K562 (cell line): ENCODE results near the gene HNRNPH3. TPM values are rescaled to one million over a fixed set of nuclear protein-coding genes. Genes with fewer than 3 reads are reported as not detected.
A peak's percentile ranks its signal among the peaks of the same experiment; 100 is the strongest.

Experiments
- ERF ChIP-seq: fragments of 450-650 bp; formaldehyde crosslinking; IDR thresholded peaks from 2 replicates; pipeline ENCODE4 v1.4.0; 2020; ENCODE audit warnings: mild to moderate bottlenecking, mixed read lengths
- ESRRB ChIP-seq: fragments of 250-450 bp; sonication (Bioruptor Pico); IDR thresholded peaks from 2 replicates; pipeline ENCODE4 v1.5.0; 2020; ENCODE audit warnings: mild to moderate bottlenecking, moderate library complexity, borderline replicate concordance
- FOXM1 ChIP-seq, 2 experiments: fragments of 450-650 bp in 1 of 2; sonication (generic) in 1 of 2; formaldehyde crosslinking in 1 of 2; IDR thresholded peaks; 2 replicates each; pipeline versions ENCODE4 v1.6.1 to v1.9.0; 2017 to 2022; ENCODE audit warnings: low read depth in 2 of 2, mild to moderate bottlenecking in 2 of 2, missing genetic modification reagents in 1 of 2, moderate library complexity in 1 of 2
- FUS ChIP-seq: fragments of 200-400 bp; formaldehyde crosslinking; optimal IDR thresholded peaks from 2 replicates; pipeline ENCODE3; 2017; ENCODE audit warnings: low read depth, low read length
- GATAD2B ChIP-seq: fragments of 450-650 bp; IDR thresholded peaks from 2 replicates; pipeline ENCODE4 v1.6.1; 2017; ENCODE audit warnings: mild to moderate bottlenecking, borderline replicate concordance
- HCFC1 ChIP-seq: IDR thresholded peaks from 2 replicates; pipeline ENCODE4 v1.6.1; 2012; ENCODE audit warnings: low read depth, low read length, improper control_type of control experiment
- JUN ChIP-seq, 2 experiments: sonication (generic) in 1 of 2; formaldehyde crosslinking in 1 of 2; IDR thresholded peaks; 2 replicates each; pipeline versions ENCODE4 v1.6.1 to v1.8.0; 2012 to 2022; ENCODE audit warnings: borderline replicate concordance in 2 of 2, mild to moderate bottlenecking in 2 of 2, improper control_type of control experiment in 1 of 2, low read depth in 1 of 2, low read length in 1 of 2, missing genetic modification reagents in 1 of 2
- KAT8 ChIP-seq: fragments of 450-650 bp; IDR thresholded peaks from 2 replicates; pipeline ENCODE4 v1.6.1; 2016; ENCODE audit warnings: low read depth, mild to moderate bottlenecking
- PHF21A ChIP-seq: fragments of 450-650 bp; IDR thresholded peaks from 2 replicates; pipeline ENCODE4 v1.6.1; 2017; ENCODE audit warnings: low read depth, borderline replicate concordance
- PHTF2 ChIP-seq: fragments of 250-450 bp; sonication (Bioruptor Pico); IDR thresholded peaks from 2 replicates; pipeline ENCODE4 v1.5.0; 2021; ENCODE audit warnings: mild to moderate bottlenecking
- SIN3A ChIP-seq, 2 experiments: fragments of 150-350 bp in 1 of 2; IDR thresholded peaks; 2 replicates each; pipeline ENCODE4 v1.6.1; 2011 to 2016; ENCODE audit warnings: borderline replicate concordance in 2 of 2, low read depth in 2 of 2, low read length in 2 of 2, mild to moderate bottlenecking in 2 of 2, moderate library complexity in 2 of 2; ENCODE audit not compliant: control insufficient read depth in 1 of 2
- TBL1XR1 ChIP-seq, 2 experiments: IDR thresholded peaks; 2 replicates each; pipeline ENCODE4 v1.6.1; 2012; ENCODE audit warnings: improper control_type of control experiment in 2 of 2, low read length in 2 of 2, mild to moderate bottlenecking in 1 of 2
- ZC3H11A ChIP-seq: IDR thresholded peaks from 2 replicates; pipeline ENCODE4 v1.6.1; 2012; ENCODE audit warnings: low read depth, low read length, improper control_type of control experiment
- ZNF282 ChIP-seq: sonication (generic); formaldehyde crosslinking; IDR thresholded peaks from 2 replicates; pipeline ENCODE4 v1.8.1; 2023; ENCODE audit warnings: missing genetic modification reagents
- ZNF3 ChIP-seq: fragments of 250-450 bp; sonication (Bioruptor Pico); IDR thresholded peaks from 2 replicates; pipeline ENCODE4 v1.5.0; 2021; ENCODE audit warnings: mild to moderate bottlenecking, moderate library complexity
- ZNF512 ChIP-seq: IDR thresholded peaks from 2 replicates; pipeline ENCODE4 v1.6.1; 2016; ENCODE audit warnings: missing genetic modification characterization, missing compliant biosample characterization
- ZNF766 ChIP-seq: fragments of 200-800 bp; sonication (Bioruptor generic); conservative IDR thresholded peaks from 2 replicates; pipeline ENCODE4 v1.6.1; 2016; ENCODE audit warnings: missing genetic modification characterization, missing compliant biosample characterization
- polyA plus RNA-seq, 8 experiments: library from polyadenylated mRNA; depleted of rRNA in 4 of 8; stranded (reverse) in 5 of 8; unstranded in 3 of 8; fragments of >200 nt; fragmentation: Nextera tagmentation in 2 of 8; fragmentation: Illumina TruSeq in 1 of 8; extraction: Ambion mirVana in 2 of 8; extraction: Trizol in 1 of 8; gene quantifications; 2 replicates each; pipeline versions ENCODE4 v1.2.1 to v1.2.3, GENCODE V29; 2011 to 2014; ENCODE audit warnings: inconsistent platforms in 1 of 8, missing spikeins in 1 of 8
- total RNA-seq, 7 experiments: library from RNA; depleted of rRNA in 6 of 7; stranded (reverse); fragments of >200 nt in 6 of 7; fragmentation: Illumina TruSeq in 2 of 7; extraction: Trizol in 2 of 7; gene quantifications; 2 replicates each; pipeline versions ENCODE4 v1.2.1 to v1.2.3, GENCODE V29; 2011 to 2021; ENCODE audit warnings: low replicate concordance in 1 of 7
- TF ChIP-seq, protein P1 (sequence below): fragments of 450-650 bp; formaldehyde crosslinking; IDR thresholded peaks from 2 replicates; pipeline ENCODE4 v1.4.0; 2022; ENCODE audit warnings: missing genetic modification characterization
- TF ChIP-seq, protein P2 (sequence below): fragments of 250-450 bp; sonication (Bioruptor Pico); IDR thresholded peaks from 2 replicates; pipeline ENCODE4 v1.5.0; 2020; ENCODE audit warnings: mild to moderate bottlenecking

Gene HNRNPH3
- total and polyA plus RNA-seq, 9 of the 15 experiments (the other 6 are each of a cell fraction or from before 2014, with no cell fraction given), result 52.8 to 562 (median 152) TPM

GRCh38 chr10:68332259-68333057 is 594 bp downstream of the HNRNPH3 start, which contains the start of gene PBLD (continued):
- no peak; the same call in 1 of the 2 replicates for TF ChIP-seq ERF (CRISPR knock-in tag)
- TF ChIP-seq, protein P1, sequence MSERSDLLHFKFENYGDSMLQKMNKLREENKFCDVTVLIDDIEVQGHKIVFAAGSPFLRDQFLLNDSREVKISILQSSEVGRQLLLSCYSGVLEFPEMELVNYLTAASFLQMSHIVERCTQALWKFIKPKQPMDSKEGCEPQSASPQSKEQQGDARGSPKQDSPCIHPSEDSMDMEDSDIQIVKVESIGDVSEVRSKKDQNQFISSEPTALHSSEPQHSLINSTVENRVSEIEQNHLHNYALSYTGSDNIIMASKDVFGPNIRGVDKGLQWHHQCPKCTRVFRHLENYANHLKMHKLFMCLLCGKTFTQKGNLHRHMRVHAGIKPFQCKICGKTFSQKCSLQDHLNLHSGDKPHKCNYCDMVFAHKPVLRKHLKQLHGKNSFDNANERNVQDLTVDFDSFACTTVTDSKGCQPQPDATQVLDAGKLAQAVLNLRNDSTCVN, result peak; percentile 92
- no peak for TF ChIP-seq ZC3H11A
- TF ChIP-seq ZNF3 (CRISPR knock-in tag), result no peak
- no peak; the same call in 1 of the 2 replicates for TF ChIP-seq JUN (IDR thresholded peaks at IDR 0.05; ENCODE audit: borderline replicate concordance, low read depth, low read length)
- peak; percentile 84; the same call in 1 of the 2 replicates for TF ChIP-seq JUN (CRISPR knock-in tag; IDR thresholded peaks at IDR 0.05; ENCODE audit: borderline replicate concordance)
- TF ChIP-seq FUS, result no peak
- TF ChIP-seq FOXM1 (IDR thresholded peaks at IDR 0.05; ENCODE audit: low read depth), result no peak; the same call in 1 of the 2 replicates
- TF ChIP-seq FOXM1 (CRISPR knock-in tag; IDR thresholded peaks at IDR 0.05; ENCODE audit: low read depth), result no peak
- TF ChIP-seq ZNF512 (tag), result no peak
- TF ChIP-seq HCFC1, result no peak; the same call in 1 of the 2 replicates
- TF ChIP-seq ZNF766 (CRISPR knock-in tag), result no peak
- TF ChIP-seq KAT8, result peak; percentile 47; the same call in 1 of the 2 replicates
- TF ChIP-seq TBL1XR1 (IDR thresholded peaks at IDR 0.05; ENCODE audit: low read length in 2 of 2), result peak; percentile 64 to 71; a peak in 2 of 4 replicates
- TF ChIP-seq ESRRB (CRISPR knock-in tag), result no peak
- TF ChIP-seq, protein P2, sequence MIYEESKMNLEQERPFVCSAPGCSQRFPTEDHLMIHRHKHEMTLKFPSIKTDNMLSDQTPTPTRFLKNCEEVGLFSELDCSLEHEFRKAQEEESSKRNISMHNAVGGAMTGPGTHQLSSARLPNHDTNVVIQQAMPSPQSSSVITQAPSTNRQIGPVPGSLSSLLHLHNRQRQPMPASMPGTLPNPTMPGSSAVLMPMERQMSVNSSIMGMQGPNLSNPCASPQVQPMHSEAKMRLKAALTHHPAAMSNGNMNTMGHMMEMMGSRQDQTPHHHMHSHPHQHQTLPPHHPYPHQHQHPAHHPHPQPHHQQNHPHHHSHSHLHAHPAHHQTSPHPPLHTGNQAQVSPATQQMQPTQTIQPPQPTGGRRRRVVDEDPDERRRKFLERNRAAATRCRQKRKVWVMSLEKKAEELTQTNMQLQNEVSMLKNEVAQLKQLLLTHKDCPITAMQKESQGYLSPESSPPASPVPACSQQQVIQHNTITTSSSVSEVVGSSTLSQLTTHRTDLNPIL, result no peak
- TF ChIP-seq PHF21A, result no peak
- no peak; the same call in 1 of the 2 replicates for TF ChIP-seq PHTF2 (CRISPR knock-in tag)
- no peak for TF ChIP-seq GATAD2B
- peak; percentile 37 to 74; a peak in 3 of 4 replicates for TF ChIP-seq SIN3A (IDR thresholded peaks at IDR 0.05; ENCODE audit: borderline replicate concordance in 2 of 2, control insufficient read depth in 1 of 2, low read depth in 2 of 2, low read length in 2 of 2)
- TF ChIP-seq ZNF282, result peak; percentile 38; the same call in 1 of the 2 replicates
